SU-DHL-6 (cell line): ENCODE data around the gene SCUBE1.

Source experiments
- CTCF ChIP-seq: fragments of 200-600 bp; sonication (generic); IDR thresholded peaks from one replicate; pipeline ENCODE4 v1.5.1; 2017; ENCODE audit warnings: antibody characterized with exemption, mild to moderate bottlenecking, low read length, moderate library complexity; ENCODE audit not compliant: insufficient read depth, poor library complexity, severe bottlenecking
- EZH2phosphoT487 ChIP-seq: fragments of 200-600 bp; sonication (generic), shearing (Covaris generic); conservative IDR thresholded peaks from 2 replicates; pipeline ENCODE4 v1.6.1; 2018; ENCODE audit warnings: mild to moderate bottlenecking, antibody characterized with exemption, low read length, moderate library complexity, mixed read lengths

DNA sequence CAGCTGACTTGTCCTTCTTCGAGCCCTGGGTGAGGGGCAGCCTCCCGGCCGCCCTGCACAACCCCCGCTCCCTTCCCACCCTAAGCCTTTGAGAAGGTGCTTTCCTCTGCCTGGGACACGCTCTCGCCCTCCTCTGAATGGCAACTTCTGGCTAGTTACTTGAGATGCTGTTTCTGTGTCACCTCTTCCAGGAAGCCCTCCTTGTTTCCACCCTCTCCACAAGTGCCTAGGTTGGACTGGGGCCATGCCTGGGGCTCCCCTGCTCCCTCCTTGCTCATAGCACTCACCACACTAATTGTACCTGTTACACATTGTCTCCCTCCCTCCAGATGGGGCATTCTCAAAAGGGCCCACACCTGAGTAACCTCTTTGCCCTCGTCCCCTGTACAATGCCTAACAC is 72.2 kb downstream of the SCUBE1 start:
- TF ChIP-seq CTCF (no peak), EZH2phosphoT487 (no peak)
